HepG2 (cell line): ENCODE data around the gene GPR173. TPM values are rescaled to one million over a fixed set of nuclear protein-coding genes. Genes with fewer than 3 reads are reported as not detected.

ENCODE experiments used
- ATF3 ChIP-seq: sonication (generic); formaldehyde crosslinking; IDR thresholded peaks from 2 replicates; pipeline ENCODE4 v1.4.0; 2020; ENCODE audit warnings: missing genetic modification reagents
- CC2D1A ChIP-seq: sonication (generic); formaldehyde crosslinking; IDR thresholded peaks from 2 replicates; pipeline ENCODE4 v1.8.1; 2023; ENCODE audit warnings: mild to moderate bottlenecking, missing genetic modification reagents
- DNMT3B ChIP-seq: conservative IDR thresholded peaks from 2 replicates; pipeline ENCODE4 v1.6.1; 2016; ENCODE audit warnings: missing biosample characterization, control low read depth
- DPF2 ChIP-seq: sonication (generic); formaldehyde crosslinking; IDR thresholded peaks from 2 replicates; pipeline ENCODE4 v1.4.0; 2020; ENCODE audit warnings: mild to moderate bottlenecking, low read depth, missing genetic modification reagents, borderline replicate concordance
- GABPA ChIP-seq, 2 experiments: IDR thresholded peaks; 2 replicates each; pipeline ENCODE4 v1.6.1; 2011 to 2016; ENCODE audit warnings: low read depth in 2 of 2, low read length in 1 of 2, missing biosample characterization in 1 of 2, missing genetic modification characterization in 1 of 2
- GPN1 ChIP-seq: sonication (generic); formaldehyde crosslinking; IDR thresholded peaks from 2 replicates; pipeline ENCODE4 v1.5.1; 2020; ENCODE audit warnings: missing genetic modification reagents, borderline replicate concordance
- HNF1B ChIP-seq: sonication (generic); formaldehyde crosslinking; IDR thresholded peaks from 2 replicates; pipeline ENCODE4 v1.5.1; 2020; ENCODE audit warnings: mild to moderate bottlenecking, moderate library complexity, missing genetic modification reagents
- HOXA7 ChIP-seq: sonication (generic); formaldehyde crosslinking; IDR thresholded peaks from 2 replicates; pipeline ENCODE4 v1.8.1; 2022; ENCODE audit warnings: mild to moderate bottlenecking, missing genetic modification reagents, moderate library complexity
- JDP2 ChIP-seq: sonication (generic); formaldehyde crosslinking; IDR thresholded peaks from 2 replicates; pipeline ENCODE4 v1.8.1; 2022; ENCODE audit warnings: missing genetic modification reagents, borderline replicate concordance
- MIER3 ChIP-seq: IDR thresholded peaks from 2 replicates; pipeline ENCODE4 v1.6.1; 2016; ENCODE audit warnings: missing compliant biosample characterization, borderline replicate concordance
- MXD1 ChIP-seq: sonication (generic); formaldehyde crosslinking; IDR thresholded peaks from 2 replicates; pipeline ENCODE4 v1.4.0; 2020; ENCODE audit warnings: mild to moderate bottlenecking, missing genetic modification reagents
- NBN ChIP-seq: fragments of 450-650 bp; conservative IDR thresholded peaks from 2 replicates; pipeline ENCODE4 v1.6.1; 2017
- PBX3 ChIP-seq: sonication (generic); formaldehyde crosslinking; IDR thresholded peaks from 2 replicates; pipeline ENCODE4 v1.8.1; 2023; ENCODE audit warnings: missing genetic modification reagents, inconsistent platforms, borderline replicate concordance
- POLR2G ChIP-seq: fragments of 200-400 bp; formaldehyde crosslinking; IDR thresholded peaks from 2 replicates; pipeline ENCODE4 v1.6.1; 2018; ENCODE audit warnings: mild to moderate bottlenecking, low read depth, low read length, moderate library complexity
- RARG ChIP-seq: sonication (generic); formaldehyde crosslinking; IDR thresholded peaks from 2 replicates; pipeline ENCODE4 v1.4.0; 2020; ENCODE audit warnings: low read depth, mild to moderate bottlenecking, missing genetic modification reagents
- RCOR2 ChIP-seq: IDR thresholded peaks from 2 replicates; pipeline ENCODE4 v1.6.1; 2016; ENCODE audit warnings: missing biosample characterization, missing genetic modification reagents
- TBX3 ChIP-seq: fragments of 450-650 bp; IDR thresholded peaks from 2 replicates; pipeline ENCODE4 v1.6.1; 2017; ENCODE audit warnings: antibody characterized with exemption, mild to moderate bottlenecking, inconsistent platforms, borderline replicate concordance
- TGIF2 ChIP-seq: IDR thresholded peaks from 2 replicates; pipeline ENCODE4 v1.6.1; 2016; ENCODE audit warnings: control low read depth, missing compliant biosample characterization
- ZBTB34 ChIP-seq: sonication (generic); formaldehyde crosslinking; IDR thresholded peaks from 2 replicates; pipeline ENCODE4 v1.8.0; 2022; ENCODE audit warnings: mild to moderate bottlenecking, missing genetic modification reagents
- ZNF230 ChIP-seq: sonication (generic); formaldehyde crosslinking; IDR thresholded peaks from 2 replicates; pipeline ENCODE4 v1.4.0; 2020; ENCODE audit warnings: mild to moderate bottlenecking, missing genetic modification reagents
- ZNF44 ChIP-seq: sonication (generic); formaldehyde crosslinking; IDR thresholded peaks from 2 replicates; pipeline ENCODE4 v1.5.1; 2020; ENCODE audit warnings: mild to moderate bottlenecking, missing genetic modification reagents
- ZNF589 ChIP-seq: sonication (generic); formaldehyde crosslinking; conservative IDR thresholded peaks from 2 replicates; pipeline ENCODE4 v1.8.0; 2022; ENCODE audit warnings: mild to moderate bottlenecking, moderate library complexity, missing genetic modification reagents
- ZNF775 ChIP-seq: sonication (generic); formaldehyde crosslinking; IDR thresholded peaks from 2 replicates; pipeline ENCODE4 v1.4.0; 2020; ENCODE audit warnings: missing genetic modification reagents, mild to moderate bottlenecking, moderate library complexity, borderline replicate concordance
- ZNF784 ChIP-seq: sonication (generic); formaldehyde crosslinking; IDR thresholded peaks from 2 replicates; pipeline ENCODE4 v1.5.1; 2020; ENCODE audit warnings: missing genetic modification reagents, mild to moderate bottlenecking, borderline replicate concordance
- polyA plus RNA-seq, 8 experiments: library from polyadenylated mRNA; depleted of rRNA in 3 of 8; stranded (reverse) in 7 of 8; unstranded in 1 of 8; fragments of >200 nt; fragmentation: Illumina TruSeq in 4 of 8; extraction: Trizol in 4 of 8; gene quantifications; 2 replicates each; pipeline versions ENCODE4 v1.2.1 to v1.2.3, GENCODE V29; 2011 to 2016; ENCODE audit warnings: low read depth in 4 of 8, missing spikeins in 1 of 8, mixed read lengths in 1 of 8; ENCODE audit not compliant: insufficient read depth in 1 of 8
- total RNA-seq, 5 experiments: library from RNA; depleted of rRNA; stranded (reverse); fragments of >200 nt; fragmentation: Illumina TruSeq; extraction: Trizol; gene quantifications; 2 replicates each; pipeline ENCODE4 v1.2.3, GENCODE V29; 2016; ENCODE audit warnings: low read depth in 1 of 5

The GPR173 gene
- total and polyA plus RNA-seq, 2 of the 13 experiments (the other 11 are each of a cell fraction or from before 2014, with no cell fraction given) = 0.04 TPM; not detected in 1

- no peak for TF ChIP-seq NBN
- peak; percentile 48; the same call in 1 of the 2 replicates for TF ChIP-seq POLR2G
- TF ChIP-seq TBX3 = no peak
- TF ChIP-seq ZNF44 (CRISPR knock-in tag) = no peak
- no peak for TF ChIP-seq ATF3 (CRISPR knock-in tag)
- TF ChIP-seq RCOR2 (CRISPR knock-in tag) = no peak; the same call in 1 of the 2 replicates
- no peak for TF ChIP-seq MIER3 (CRISPR knock-in tag)
- no peak for TF ChIP-seq RARG (CRISPR knock-in tag)
- no peak for TF ChIP-seq DNMT3B (CRISPR knock-in tag)
- TF ChIP-seq TGIF2 (CRISPR knock-in tag) = peak; percentile 54; the same call in 1 of the 2 replicates
- no peak for TF ChIP-seq ZNF230
- 0 out of 2 replicates have a peak, but pooled peaks have one; percentile 27 for TF ChIP-seq HNF1B (CRISPR knock-in tag)
- no peak for TF ChIP-seq ZNF775
- no peak for TF ChIP-seq HOXA7
- TF ChIP-seq ZBTB34 (CRISPR knock-in tag) = no peak
- no peak for TF ChIP-seq JDP2
- no peak for TF ChIP-seq MXD1 (CRISPR knock-in tag)
- TF ChIP-seq ZNF784 (CRISPR knock-in tag) = no peak
- TF ChIP-seq DPF2 (CRISPR knock-in tag) = no peak
- no peak for TF ChIP-seq GABPA (IDR thresholded peaks at IDR 0.05; ENCODE audit: low read depth, low read length)
- peak; percentile 39; the same call in 1 of the 2 replicates for TF ChIP-seq GABPA (CRISPR knock-in tag; IDR thresholded peaks at IDR 0.05; ENCODE audit: low read depth)
- TF ChIP-seq PBX3 (CRISPR knock-in tag) = no peak
- TF ChIP-seq ZNF589 (CRISPR knock-in tag) = 0 out of 2 replicates have a peak, but pooled peaks have one; percentile 42
- TF ChIP-seq GPN1 (CRISPR knock-in tag) = no peak
- TF ChIP-seq CC2D1A (CRISPR knock-in tag) = no peak
Measured at GRCh38 chrX:53093748-53094581, 45.4 kb downstream of the GPR173 start, which contains the start of gene KANTR (continued).
